ENCODE results near the gene UVRAG.

Gene UVRAG

GRCh38 chr11:75810637-75811390 is 4.2 kb upstream of the UVRAG start:
- DNase-seq: no peak

- no peak for DNase-seq
Measured at GRCh38 chr11:75811485-75811884, 3.5 kb upstream of the UVRAG start.

- DNase-seq: no peak
Measured at GRCh38 chr11:75812542-75813040, 2.4 kb upstream of the UVRAG start.

- DNase-seq: no peak
Measured at GRCh38 chr11:75813124-75813523, 1.9 kb upstream of the UVRAG start.

GRCh38 chr11:75813622-75814039 is 1.4 kb upstream of the UVRAG start:
- DNase-seq: no peak

GRCh38 chr11:75814363-75814676 is 690 bp upstream of the UVRAG start:
- DNase-seq: peak; percentile 94 to 95

GRCh38 chr11:75815345-75816168 is 547 bp downstream of the UVRAG start:
- peak; percentile 28 to 88 for DNase-seq

GRCh38 chr11:75816561-75817239 is 1.7 kb downstream of the UVRAG start:
- peak in 1 of 2 experiments; percentile 46 for DNase-seq

- DNase-seq: no peak
Measured at GRCh38 chr11:75820645-75821044, 5.6 kb downstream of the UVRAG start.

GRCh38 chr11:75821202-75821601 is 6.2 kb downstream of the UVRAG start:
- DNase-seq: no peak

- DNase-seq: no peak
Measured at GRCh38 chr11:75822541-75822940, 7.5 kb downstream of the UVRAG start.

- DNase-seq: no peak
Measured at GRCh38 chr11:75823415-75823814, 8.4 kb downstream of the UVRAG start.

GRCh38 chr11:75823946-75824345 is 8.9 kb downstream of the UVRAG start:
- DNase-seq: no peak

GRCh38 chr11:75826461-75827230 is 11.6 kb downstream of the UVRAG start:
- DNase-seq: no peak

- no peak for DNase-seq
Measured at GRCh38 chr11:75827562-75827961, 12.6 kb downstream of the UVRAG start.

GRCh38 chr11:75831915-75832502 is 17.0 kb downstream of the UVRAG start:
- no peak for DNase-seq

GRCh38 chr11:75834728-75835127 is 19.7 kb downstream of the UVRAG start:
- DNase-seq: no peak

- DNase-seq: no peak
Measured at GRCh38 chr11:75836417-75836816, 21.4 kb downstream of the UVRAG start.

GRCh38 chr11:75839851-75840250 is 24.8 kb downstream of the UVRAG start:
- DNase-seq: no peak

- no peak for DNase-seq
Measured at GRCh38 chr11:75840522-75840921, 25.5 kb downstream of the UVRAG start.

GRCh38 chr11:75841739-75842138 is 26.7 kb downstream of the UVRAG start:
- DNase-seq: no peak

GRCh38 chr11:75845324-75845723 is 30.3 kb downstream of the UVRAG start:
- no peak for DNase-seq

All from NCI-H526 (cell line).